HUES48 (cell line): ENCODE measurements around the gene PNMA8B.
A peak's percentile ranks its signal among the peaks of the same experiment; 100 is the strongest.

Source experiments
- H3K27ac ChIP-seq: one replicate; pipeline ENCODE4 v1.7.0; 2013; ENCODE audit warnings: low read depth, low read length, inconsistent platforms
- H3K27me3 ChIP-seq: 2 replicates; pipeline ENCODE4 v1.6.1; 2013; ENCODE audit warnings: mild to moderate bottlenecking, low read length; ENCODE audit not compliant: control insufficient read depth, insufficient read depth
- H3K36me3 ChIP-seq: 2 replicates; pipeline ENCODE4 v1.6.1; 2013; ENCODE audit warnings: low read length; ENCODE audit not compliant: control insufficient read depth, insufficient read depth
- H3K4me1 ChIP-seq: 2 replicates; pipeline ENCODE4 v1.6.1; 2013; ENCODE audit warnings: mild to moderate bottlenecking, low read length; ENCODE audit not compliant: control insufficient read depth, insufficient read depth
- H3K4me3 ChIP-seq: 2 replicates; pipeline ENCODE4 v1.5.1; 2013; ENCODE audit warnings: mild to moderate bottlenecking, low read depth, low read length
- H3K9ac ChIP-seq: 2 replicates; pipeline ENCODE4 v1.6.1; 2013; ENCODE audit warnings: mild to moderate bottlenecking, low read depth, low read length, moderate library complexity
- H3K9me3 ChIP-seq: 2 replicates; pipeline ENCODE4 v1.6.1; 2013; ENCODE audit warnings: low read length; ENCODE audit not compliant: control insufficient read depth, insufficient read depth

Gene PNMA8B

DNA sequence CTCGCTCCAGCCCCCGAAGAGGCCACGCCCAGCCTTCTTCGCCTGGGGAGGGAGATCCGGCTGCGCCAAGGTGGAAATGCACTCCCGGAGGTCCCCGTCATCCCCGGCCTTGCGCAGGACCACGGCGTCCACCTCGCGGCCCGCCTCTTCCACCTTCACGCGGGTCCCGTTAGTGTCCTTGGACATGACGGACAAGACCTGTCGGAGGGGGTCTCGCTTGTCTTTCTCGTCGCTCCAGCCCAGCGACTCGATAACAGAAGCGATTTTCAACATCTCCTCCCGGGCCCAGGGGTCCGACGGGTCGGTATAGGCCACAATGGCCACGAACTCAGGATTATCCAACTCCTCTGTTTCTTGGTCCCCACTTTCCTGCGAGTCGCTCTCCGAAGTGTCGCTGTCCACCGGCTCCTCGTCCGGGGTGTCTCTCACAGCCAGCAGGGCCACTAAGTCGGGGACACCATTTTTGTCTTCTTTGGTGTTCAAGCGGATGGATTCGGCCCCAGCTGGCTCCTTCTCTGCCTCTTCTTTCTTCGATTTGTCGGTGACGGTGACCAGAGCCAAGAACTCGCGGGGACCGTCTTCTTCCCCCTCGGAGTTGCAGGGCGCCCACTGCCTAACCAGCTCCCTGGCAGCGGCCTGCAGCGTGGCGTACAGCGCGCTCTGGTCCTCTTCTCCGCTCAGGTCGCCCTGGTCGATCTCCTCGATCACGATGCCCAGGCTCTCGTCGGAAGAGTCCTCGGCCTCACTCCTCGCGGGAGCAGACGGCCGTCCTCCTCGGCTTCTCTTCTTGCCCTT is 1.3 kb downstream of the PNMA8B start:
- Histone ChIP-seq H3K27ac (no peak overlapping the region), H3K9me3 (no peaks in the 10 kb centered on the region), H3K9ac (no peak overlapping the region), H3K27me3 (peaks cover 60% of the 10 kb centered on the region), H3K4me3 (peak overlapping the region; percentile 37; the same call in 1 of the 2 replicates), H3K36me3 (no peaks in the 10 kb centered on the region), H3K4me1 (peaks cover 10% of the 10 kb centered on the region; the same call in 1 of the 2 replicates)

DNA sequence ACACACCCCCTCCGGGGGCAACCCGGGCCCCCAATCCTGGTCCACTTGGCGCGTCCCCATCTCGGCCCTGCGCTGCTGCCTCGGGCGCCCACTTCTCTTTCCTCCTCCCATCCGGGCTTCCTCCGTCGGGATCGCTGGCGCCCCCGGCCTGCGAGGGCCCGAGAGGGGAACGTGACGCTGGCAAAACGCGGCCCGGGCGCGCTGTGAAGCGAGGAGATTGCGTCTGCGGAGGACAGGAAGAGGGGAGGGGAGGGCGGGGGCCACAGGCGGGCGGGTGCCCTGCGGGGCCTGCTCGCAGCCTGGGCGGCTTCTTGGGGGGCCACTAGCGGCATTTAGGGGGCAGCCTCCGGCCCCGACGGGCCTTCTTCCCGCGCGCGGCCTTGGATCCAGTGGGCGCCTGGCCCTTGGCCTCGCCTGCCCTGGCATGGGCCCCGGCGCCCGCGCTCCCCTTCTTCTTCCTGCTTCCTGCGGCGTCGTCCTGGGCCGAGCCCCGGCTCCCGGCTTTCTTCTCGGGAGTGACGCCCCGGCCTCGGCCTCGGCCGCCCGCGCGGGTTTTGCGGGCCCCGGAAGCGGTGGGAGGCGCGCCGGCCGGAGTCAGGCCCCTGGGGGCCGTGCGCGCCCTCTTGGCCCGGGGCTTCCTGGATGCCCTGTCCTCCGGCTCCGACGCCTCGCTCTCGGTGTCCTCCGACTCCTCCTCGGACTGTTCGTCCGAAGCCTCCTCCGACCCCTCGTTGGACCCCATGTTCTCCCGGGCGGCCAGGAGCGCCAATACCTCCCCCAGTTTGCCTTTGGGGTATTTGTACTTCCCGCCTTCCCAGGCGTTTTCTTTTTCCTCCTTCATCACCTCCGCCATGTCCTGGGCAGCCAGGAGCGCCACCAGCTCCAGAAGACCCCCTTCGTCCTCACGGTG is 2.2 kb downstream of the PNMA8B start:
- H3K4me1 ChIP-seq: peaks cover 10% of the 10 kb centered on the region; the same call in 1 of the 2 replicates
- H3K9me3 ChIP-seq: no peaks in the 10 kb centered on the region
- H3K27ac ChIP-seq: no peak overlapping the region
- H3K4me3 ChIP-seq: peak overlapping the region; percentile 52
- H3K9ac ChIP-seq: no peak overlapping the region
- no peaks in the 10 kb centered on the region for H3K36me3 ChIP-seq
- H3K27me3 ChIP-seq: peaks cover 69% of the 10 kb centered on the region

DNA sequence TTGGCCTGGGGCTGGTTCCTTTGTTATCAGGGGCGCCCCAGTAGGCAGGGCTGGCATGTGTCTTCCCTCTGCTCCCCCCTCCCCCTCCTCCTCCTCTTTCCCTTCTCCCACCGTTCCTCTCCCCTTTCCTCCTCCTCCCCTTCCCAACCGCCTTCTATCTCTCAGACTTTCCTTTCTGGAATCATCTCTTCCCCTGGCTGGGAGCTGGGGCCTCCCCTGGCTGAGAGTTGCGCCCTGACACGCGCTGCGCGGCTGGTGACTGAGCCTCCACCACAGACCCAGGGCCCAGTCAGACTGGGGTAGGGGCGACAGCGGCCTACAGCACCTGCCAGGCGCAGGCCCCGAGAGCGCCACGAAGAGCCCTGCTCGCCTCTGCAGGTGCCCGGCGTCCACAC is 2.8 kb downstream of the PNMA8B start:
- Histone ChIP-seq H3K27ac (no peak overlapping the region), H3K36me3 (no peaks in the 10 kb centered on the region), H3K9me3 (no peaks in the 10 kb centered on the region), H3K4me1 (peaks cover 10% of the 10 kb centered on the region; the same call in 1 of the 2 replicates), H3K9ac (no peak overlapping the region), H3K4me3 (peak overlapping the region; percentile 52), H3K27me3 (peaks cover 72% of the 10 kb centered on the region)

DNA sequence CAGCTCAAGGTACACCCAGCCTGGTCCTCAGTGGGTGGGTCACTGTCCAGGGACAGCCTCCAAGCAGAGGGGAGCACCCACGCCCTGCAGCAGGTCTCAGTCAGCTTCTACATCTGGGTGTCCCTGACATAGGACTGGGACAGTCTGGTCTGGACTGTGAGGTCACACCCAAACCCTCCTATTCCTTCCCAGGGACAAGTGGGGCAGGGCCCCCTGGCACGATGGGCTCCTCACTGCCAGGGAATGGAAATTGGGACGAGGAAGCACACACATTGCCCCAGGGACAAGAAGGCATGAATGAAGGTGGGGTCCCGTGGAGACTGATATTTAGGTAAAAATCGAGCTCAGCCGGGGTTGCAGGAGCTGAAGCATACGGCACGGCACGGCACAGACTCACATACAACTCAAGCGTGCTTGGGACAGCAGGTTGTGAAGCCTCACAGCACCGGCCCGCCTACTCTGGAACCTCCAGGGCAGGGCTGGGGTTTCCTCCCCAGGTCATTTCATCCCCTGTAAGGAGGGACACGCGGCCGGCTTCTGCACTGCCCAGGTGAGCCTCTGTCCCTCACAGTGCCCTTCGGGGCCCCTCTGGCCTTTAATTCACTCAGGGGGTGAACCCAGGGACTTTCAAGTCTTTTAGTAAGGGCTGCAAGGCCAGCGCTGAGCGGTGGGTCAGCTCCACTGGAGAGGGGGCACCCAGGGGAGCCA is 3.5 kb downstream of the PNMA8B start:
- no peak overlapping the region for H3K9ac ChIP-seq
- no peaks in the 10 kb centered on the region for H3K9me3 ChIP-seq
- H3K4me1 ChIP-seq: peaks cover 10% of the 10 kb centered on the region; the same call in 1 of the 2 replicates
- H3K4me3 ChIP-seq: no peak overlapping the region
- H3K27ac ChIP-seq: no peak overlapping the region
- no peaks in the 10 kb centered on the region for H3K36me3 ChIP-seq
- H3K27me3 ChIP-seq: peaks cover 79% of the 10 kb centered on the region

DNA sequence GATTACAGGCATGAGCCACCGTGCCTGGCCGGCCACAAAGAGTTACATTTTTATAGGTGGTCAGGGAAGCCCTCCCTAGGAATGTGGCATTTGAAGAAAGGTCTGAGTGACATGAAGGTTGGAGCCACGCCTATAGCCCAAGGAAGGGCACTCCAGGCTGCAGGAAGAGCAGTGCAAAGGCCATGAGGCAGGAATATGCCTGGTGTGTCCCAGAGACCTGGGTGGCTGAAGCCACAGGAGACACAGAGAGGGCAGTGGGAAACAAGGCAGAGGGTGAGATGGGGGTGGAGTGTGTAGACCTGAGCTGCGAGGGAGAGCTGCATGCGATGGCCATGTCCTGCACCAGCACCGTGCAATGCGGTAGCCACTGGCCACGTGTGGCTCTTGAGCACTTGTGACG is 4.9 kb downstream of the PNMA8B start:
- Histone ChIP-seq H3K27ac (no peak overlapping the region), H3K27me3 (peaks cover 86% of the 10 kb centered on the region), H3K36me3 (no peaks in the 10 kb centered on the region), H3K4me3 (no peak overlapping the region), H3K9me3 (no peaks in the 10 kb centered on the region), H3K4me1 (peaks cover 6% of the 10 kb centered on the region; the same call in 1 of the 2 replicates), H3K9ac (no peak overlapping the region)

DNA sequence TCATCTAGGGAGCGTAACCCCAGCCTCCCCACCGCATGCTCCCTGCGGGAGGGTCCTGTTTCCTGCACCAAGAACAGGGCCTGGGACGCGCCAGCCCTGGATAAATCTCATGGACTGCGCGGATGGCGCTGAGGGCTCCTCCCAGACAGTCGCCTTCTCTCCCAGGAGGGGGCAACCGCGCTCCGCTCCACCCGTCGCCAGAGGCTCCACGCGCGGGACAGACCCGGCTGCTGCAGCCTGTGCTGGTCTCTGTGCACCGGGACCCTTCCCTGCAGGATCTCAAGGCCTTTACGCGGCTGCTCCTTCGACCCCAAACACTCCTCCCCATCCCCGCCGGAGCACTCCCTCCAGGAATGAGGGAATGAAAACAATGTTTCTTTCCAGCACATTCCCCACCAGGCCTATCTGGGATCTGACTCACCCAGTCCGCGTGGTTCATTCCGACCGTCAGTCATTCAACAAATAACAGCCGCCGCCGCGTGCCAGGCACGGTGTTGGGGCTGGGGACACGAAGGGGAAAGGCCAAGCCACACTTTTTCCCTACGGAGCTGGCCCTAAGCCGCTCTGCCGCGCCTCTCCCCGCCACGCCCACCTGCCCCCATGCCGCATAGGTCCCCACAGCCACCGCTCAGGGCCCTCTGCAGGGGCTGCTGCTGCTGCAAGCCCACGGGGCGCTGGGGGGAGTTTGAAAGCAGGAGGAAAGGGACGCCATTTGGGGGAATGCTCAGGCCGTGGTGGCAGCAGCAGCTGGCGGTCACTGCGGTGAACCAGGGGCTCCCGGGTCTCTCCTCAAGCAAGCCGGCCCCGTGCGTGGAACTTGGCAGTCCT is 6.0 kb downstream of the PNMA8B start:
- H3K9me3 ChIP-seq: no peaks in the 10 kb centered on the region
- H3K36me3 ChIP-seq: no peaks in the 10 kb centered on the region
- H3K4me3 ChIP-seq: peak overlapping the region; percentile 39
- no peak overlapping the region for H3K9ac ChIP-seq
- H3K27me3 ChIP-seq: peaks cover 77% of the 10 kb centered on the region
- H3K27ac ChIP-seq: no peak overlapping the region
- H3K4me1 ChIP-seq: peaks cover 3% of the 10 kb centered on the region; the same call in 1 of the 2 replicates

DNA sequence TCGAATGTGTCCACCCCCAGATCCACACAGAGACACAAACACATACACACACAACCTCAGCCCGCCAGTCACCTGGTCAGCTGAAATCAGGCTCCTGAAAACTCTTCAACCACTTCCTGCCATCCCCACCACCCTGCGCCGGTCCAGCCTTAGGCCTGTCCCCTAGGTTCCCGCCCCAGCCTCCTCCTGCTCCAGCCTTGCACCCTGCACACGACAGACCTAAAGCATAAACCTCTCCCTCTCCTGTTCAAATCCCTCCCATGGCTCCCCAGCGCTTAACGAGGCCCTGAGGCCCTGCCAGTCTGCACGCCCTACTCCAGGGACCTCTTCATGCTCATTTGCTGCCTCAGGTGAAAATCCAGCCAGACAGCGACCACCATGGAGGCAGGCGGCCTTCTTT is 7.1 kb downstream of the PNMA8B start:
- Histone ChIP-seq H3K27ac (no peak overlapping the region), H3K4me3 (no peak overlapping the region), H3K4me1 (peaks cover 3% of the 10 kb centered on the region; the same call in 1 of the 2 replicates), H3K36me3 (no peaks in the 10 kb centered on the region), H3K9ac (no peak overlapping the region), H3K9me3 (no peaks in the 10 kb centered on the region), H3K27me3 (peaks cover 66% of the 10 kb centered on the region)

DNA sequence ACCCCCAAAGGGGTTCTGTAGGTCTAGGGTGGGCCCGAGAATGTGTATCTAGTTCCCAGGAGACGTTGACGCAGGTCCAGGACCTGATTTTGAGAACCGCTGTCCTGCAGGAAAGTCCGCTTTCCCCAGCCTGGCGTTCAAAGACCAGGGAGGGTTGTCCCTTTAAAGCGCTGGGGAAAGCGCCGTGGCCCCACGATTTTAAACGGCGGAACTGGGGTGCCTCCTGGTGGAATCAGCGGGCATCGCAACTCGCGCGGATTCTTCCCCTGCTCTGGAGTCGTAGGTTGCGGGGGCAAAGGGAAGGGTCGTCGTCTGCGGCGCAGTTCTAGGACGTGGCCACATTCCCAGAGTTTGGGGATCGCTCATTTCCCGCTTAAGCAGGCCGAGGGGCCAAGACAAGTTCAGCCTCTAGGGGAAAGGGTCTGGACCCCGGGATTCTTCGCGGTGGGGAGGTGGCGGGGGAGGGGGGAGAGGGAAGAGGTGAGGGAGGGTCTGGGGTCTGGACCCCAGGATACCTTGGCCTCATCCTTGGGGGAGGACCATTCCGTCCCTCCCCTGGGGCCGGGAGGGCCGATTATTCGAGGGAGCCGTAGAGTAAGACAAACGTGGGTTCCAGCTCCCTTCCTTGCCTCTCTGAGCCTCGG is 7.7 kb downstream of the PNMA8B start:
- Histone ChIP-seq H3K4me1 (peaks cover under 1% of the 10 kb centered on the region; the same call in 1 of the 2 replicates), H3K36me3 (no peaks in the 10 kb centered on the region), H3K27me3 (peaks cover 61% of the 10 kb centered on the region), H3K9me3 (no peaks in the 10 kb centered on the region), H3K9ac (no peak overlapping the region), H3K4me3 (peak overlapping the region; percentile 39), H3K27ac (no peak overlapping the region)

DNA sequence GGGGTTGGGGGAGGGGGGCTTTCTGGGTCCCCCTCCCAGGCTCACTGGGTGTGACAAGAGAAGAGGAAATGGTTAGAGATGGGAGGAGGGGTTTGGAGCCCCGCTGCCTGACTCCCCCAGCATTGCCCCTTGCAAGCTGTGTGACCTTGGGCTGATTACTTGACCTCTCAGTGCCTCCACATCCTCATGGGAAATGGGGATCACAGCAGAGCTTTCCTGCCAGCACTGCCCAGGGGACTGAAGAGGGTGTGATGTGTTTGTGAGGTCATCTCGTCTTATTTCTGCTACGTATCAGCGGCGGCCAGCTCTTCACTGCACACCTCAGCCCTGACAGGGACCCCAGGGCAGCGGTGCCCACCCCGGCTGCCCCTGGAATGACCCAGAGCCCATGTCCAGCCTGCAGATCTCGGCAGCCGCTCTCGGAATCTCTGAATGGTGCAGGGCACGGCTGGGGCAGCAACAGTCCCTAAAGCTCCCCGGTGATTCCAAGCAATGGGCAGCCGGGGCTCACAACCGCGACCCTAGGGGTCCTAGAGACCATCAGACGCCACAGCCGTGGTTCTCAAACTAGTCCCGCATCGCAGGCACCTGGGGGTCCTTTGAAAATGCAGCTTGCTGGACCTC is 8.4 kb downstream of the PNMA8B start:
- Histone ChIP-seq H3K36me3 (no peaks in the 10 kb centered on the region), H3K9me3 (no peaks in the 10 kb centered on the region), H3K4me3 (peak overlapping the region; percentile 39), H3K4me1 (no peaks in the 10 kb centered on the region; the same call in 1 of the 2 replicates), H3K9ac (no peak overlapping the region), H3K27ac (no peak overlapping the region), H3K27me3 (peaks cover 55% of the 10 kb centered on the region)
